Lung (tissue), 12 donors: Measurements from ENCODE around the gene KCNAB2. TPM values are rescaled to one million over a fixed set of nuclear protein-coding genes. Genes with fewer than 3 reads are reported as not detected.

Experiments
- ATAC-seq: fragments of 200-7000 bp; cut with Tn5 transposase; one replicate; pipeline ENCODE4 v1.9.1; 2020; ENCODE audit warnings: moderate number of reproducible peaks; ENCODE audit not compliant: insufficient read depth, low FRiP score
- DNase-seq, 3 donors: peaks; one replicate each; pipeline ENCODE4 v3.0.0-alpha.2; 2013 to 2017
- H3K27ac ChIP-seq, 2 donors: one replicate each; pipeline ENCODE4 v1.5.1; 2013; ENCODE audit warnings: mild to moderate bottlenecking in 2 of 2, moderate library complexity in 2 of 2, control low read depth in 1 of 2, inconsistent platforms in 1 of 2, low read depth in 1 of 2, low read length in 1 of 2
- H3K27me3 ChIP-seq, 3 donors: one replicate each; pipeline ENCODE4 v1.5.1; 2013; ENCODE audit warnings: low read length in 2 of 3; ENCODE audit not compliant: control insufficient read depth in 3 of 3, insufficient read depth in 3 of 3
- H3K36me3 ChIP-seq, 4 donors: one replicate each; pipeline ENCODE4 v1.5.1; 2013; ENCODE audit warnings: low read length in 4 of 4, mild to moderate bottlenecking in 1 of 4, moderate library complexity in 1 of 4; ENCODE audit not compliant: control insufficient read depth in 4 of 4, insufficient read depth in 4 of 4
- H3K4me1 ChIP-seq, 5 donors: one replicate each; pipeline ENCODE4 v1.5.1; 2013; ENCODE audit warnings: low read length in 5 of 5, mild to moderate bottlenecking in 2 of 5, moderate library complexity in 1 of 5; ENCODE audit not compliant: control insufficient read depth in 5 of 5, insufficient read depth in 5 of 5
- H3K4me3 ChIP-seq: one replicate; pipeline ENCODE4 v1.5.1; 2013; ENCODE audit warnings: mild to moderate bottlenecking, control low read depth, moderate library complexity
- H3K9ac ChIP-seq, 2 donors: one replicate each; pipeline ENCODE4 v1.5.1; 2013; ENCODE audit warnings: low read length in 2 of 2, control low read depth in 1 of 2; ENCODE audit not compliant: insufficient read depth in 1 of 2
- H3K9me3 ChIP-seq, 4 donors: one replicate each; pipeline ENCODE4 v1.5.1; 2013; ENCODE audit warnings: low read length in 3 of 4, mild to moderate bottlenecking in 1 of 4, moderate library complexity in 1 of 4; ENCODE audit not compliant: control insufficient read depth in 4 of 4, insufficient read depth in 3 of 4
- WGBS, 2 donors: extraction: QIAGEN DNeasy Blood & Tissue Kit; methylation state at CpG; one replicate each; pipeline ENCODE4 v1.1.7; 2013; 5-methylcytosine and 5-hydroxymethylcytosine counted together
- polyA plus RNA-seq, 2 donors: library from polyadenylated mRNA; stranded (reverse); fragments of 200-250 nt; gene quantifications; one replicate each; pipeline ENCODE4 v1.2.1, GENCODE V29; 2013
- total RNA-seq, 2 donors: library from RNA; depleted of rRNA in 1 of 2; stranded (reverse); fragments of >200 nt in 1 of 2; gene quantifications; one replicate each; pipeline ENCODE4 v1.2.1, GENCODE V29; 2014 to 2021
- TF ChIP-seq, protein P1 (sequence below): IDR thresholded peaks from 2 replicates; pipeline ENCODE4 v1.5.1; 2012; ENCODE audit warnings: mild to moderate bottlenecking; ENCODE audit errors: control extremely low read depth, extremely low read depth
- donor health status: control.
- donor health status: control.
- donor health status: Bipolar disorder and iron deficiency.
- donor health status: healthy.
- donor health status: DM: yes; HTN: yes; CAD: no.

The KCNAB2 gene
- total and polyA plus RNA-seq, 4 donors = 13.7 to 86.4 (median 45.5) TPM

DNA sequence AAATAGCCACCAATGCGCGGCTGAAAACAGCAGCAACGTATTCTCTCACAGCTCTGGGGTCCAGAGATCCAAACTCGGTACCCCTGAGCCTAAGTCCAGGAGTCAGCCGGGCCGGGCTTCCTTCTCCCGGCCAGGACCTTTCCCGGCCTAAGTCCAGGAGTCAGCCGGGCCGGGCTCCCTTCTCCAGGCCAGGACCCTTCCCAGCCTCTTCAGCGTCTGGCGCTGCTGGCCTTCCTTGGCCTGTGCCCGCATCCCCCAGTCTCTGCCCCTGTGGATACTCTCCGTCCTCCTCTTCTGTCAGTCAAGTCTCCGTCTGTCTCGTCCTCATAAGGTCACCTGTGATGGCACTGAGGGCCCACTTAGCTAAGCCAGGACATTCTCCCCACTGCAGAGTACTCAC, 32.2 kb downstream of the KCNAB2 start:
- H3K9me3 ChIP-seq = peaks cover 0 to 2% (median 0%) of the 10 kb centered on the region in 4 donors
- H3K4me1 ChIP-seq = peaks cover 0 to 12% (median 2%) of the 10 kb centered on the region in 5 donors
- no peak for ATAC-seq
- no peak for DNase-seq
- WGBS, 2 donors = 95 to 98% methylated on average over 16 of the region's 16 CpGs
- peaks cover 0 to 13% (median 0%) of the 10 kb centered on the region in 4 donors for H3K36me3 ChIP-seq
- TF ChIP-seq, protein P1, sequence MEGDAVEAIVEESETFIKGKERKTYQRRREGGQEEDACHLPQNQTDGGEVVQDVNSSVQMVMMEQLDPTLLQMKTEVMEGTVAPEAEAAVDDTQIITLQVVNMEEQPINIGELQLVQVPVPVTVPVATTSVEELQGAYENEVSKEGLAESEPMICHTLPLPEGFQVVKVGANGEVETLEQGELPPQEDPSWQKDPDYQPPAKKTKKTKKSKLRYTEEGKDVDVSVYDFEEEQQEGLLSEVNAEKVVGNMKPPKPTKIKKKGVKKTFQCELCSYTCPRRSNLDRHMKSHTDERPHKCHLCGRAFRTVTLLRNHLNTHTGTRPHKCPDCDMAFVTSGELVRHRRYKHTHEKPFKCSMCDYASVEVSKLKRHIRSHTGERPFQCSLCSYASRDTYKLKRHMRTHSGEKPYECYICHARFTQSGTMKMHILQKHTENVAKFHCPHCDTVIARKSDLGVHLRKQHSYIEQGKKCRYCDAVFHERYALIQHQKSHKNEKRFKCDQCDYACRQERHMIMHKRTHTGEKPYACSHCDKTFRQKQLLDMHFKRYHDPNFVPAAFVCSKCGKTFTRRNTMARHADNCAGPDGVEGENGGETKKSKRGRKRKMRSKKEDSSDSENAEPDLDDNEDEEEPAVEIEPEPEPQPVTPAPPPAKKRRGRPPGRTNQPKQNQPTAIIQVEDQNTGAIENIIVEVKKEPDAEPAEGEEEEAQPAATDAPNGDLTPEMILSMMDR = no peak
- no peak overlapping the region for H3K4me3 ChIP-seq
- H3K27me3 ChIP-seq = peaks cover 0 to 10% (median 0%) of the 10 kb centered on the region in 3 donors
- H3K9ac ChIP-seq = no peak overlapping the region
- no peak overlapping the region for H3K27ac ChIP-seq

DNA sequence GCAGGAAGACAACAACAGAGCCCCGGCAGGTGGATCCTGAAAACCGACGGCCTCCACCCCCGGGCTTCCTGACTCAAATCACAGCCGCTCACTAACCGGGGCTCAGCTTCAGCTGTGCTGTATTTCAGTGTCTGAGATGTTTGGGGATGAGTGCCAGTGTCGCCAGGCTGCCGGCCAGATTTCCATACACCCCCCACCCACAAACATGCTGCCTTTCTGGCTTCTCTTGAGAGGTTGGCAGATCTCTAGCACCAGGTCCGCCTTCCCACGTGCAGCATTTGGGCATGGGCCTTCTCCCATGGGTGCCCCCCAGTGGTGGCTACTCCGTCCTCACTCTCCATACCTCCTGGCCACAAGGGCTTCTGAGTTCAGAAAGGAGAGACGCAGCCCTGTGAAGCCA, 34.8 kb downstream of the KCNAB2 start:
- H3K27ac ChIP-seq = no peak overlapping the region
- no peak overlapping the region for H3K4me3 ChIP-seq
- ATAC-seq = no peak
- peak in 2 of 3 donors; percentile 19 to 30 for DNase-seq
- peaks cover 0 to 11% (median 0%) of the 10 kb centered on the region in 4 donors for H3K36me3 ChIP-seq
- no peak overlapping the region for H3K9ac ChIP-seq
- peaks cover 0 to 24% (median 2%) of the 10 kb centered on the region in 5 donors for H3K4me1 ChIP-seq
- H3K27me3 ChIP-seq = peaks cover 0 to 13% (median 0%) of the 10 kb centered on the region in 3 donors
- TF ChIP-seq, protein P1 = no peak
- H3K9me3 ChIP-seq = peaks cover 0 to 2% (median 0%) of the 10 kb centered on the region in 4 donors
- WGBS, 2 donors = 55 to 62% methylated on average over 12 of the region's 12 CpGs

DNA sequence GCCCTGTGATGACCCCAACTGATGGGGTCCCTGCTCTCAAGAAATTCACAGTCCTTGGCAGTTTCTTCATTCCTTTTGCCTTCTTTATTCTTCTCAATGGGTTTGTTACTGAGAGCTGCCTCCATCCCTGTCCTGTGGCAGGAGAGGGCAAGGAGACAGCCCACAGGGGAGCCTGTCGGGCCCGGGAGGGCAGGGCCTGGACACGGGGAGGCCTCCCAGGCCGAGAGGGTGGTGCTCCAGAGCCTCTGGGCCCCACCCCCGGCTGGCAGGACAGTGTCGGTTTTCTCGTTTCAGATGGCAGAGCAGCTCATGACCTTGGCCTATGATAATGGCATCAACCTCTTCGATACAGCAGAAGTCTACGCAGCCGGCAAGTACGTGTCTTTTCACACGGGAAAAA, 36.2 kb downstream of the KCNAB2 start:
- H3K27me3 ChIP-seq = peaks cover 0 to 13% (median 0%) of the 10 kb centered on the region in 3 donors
- peaks cover 0 to 24% (median 2%) of the 10 kb centered on the region in 5 donors for H3K4me1 ChIP-seq
- H3K9me3 ChIP-seq = peaks cover 0 to 2% (median 0%) of the 10 kb centered on the region in 4 donors
- H3K9ac ChIP-seq = no peak overlapping the region
- TF ChIP-seq, protein P1 = no peak
- peaks cover 0 to 10% (median 0%) of the 10 kb centered on the region in 4 donors for H3K36me3 ChIP-seq
- no peak overlapping the region for H3K27ac ChIP-seq
- WGBS, 2 donors = 85 to 91% methylated on average over 12 of the region's 12 CpGs
- ATAC-seq (no peak), DNase-seq (no peak)
- H3K4me3 ChIP-seq = no peak overlapping the region
